Iris pigment epithelial cell (primary cell): ENCODE data around the gene RNF144A.
A peak's percentile ranks its signal among the peaks of the same experiment; 100 is the strongest.

ENCODE experiments used
- DNase-seq: peaks from one replicate; pipeline ENCODE4 v3.0.0-alpha.2; 2011; ENCODE audit warnings: low read depth

RNF144A gene

DNA sequence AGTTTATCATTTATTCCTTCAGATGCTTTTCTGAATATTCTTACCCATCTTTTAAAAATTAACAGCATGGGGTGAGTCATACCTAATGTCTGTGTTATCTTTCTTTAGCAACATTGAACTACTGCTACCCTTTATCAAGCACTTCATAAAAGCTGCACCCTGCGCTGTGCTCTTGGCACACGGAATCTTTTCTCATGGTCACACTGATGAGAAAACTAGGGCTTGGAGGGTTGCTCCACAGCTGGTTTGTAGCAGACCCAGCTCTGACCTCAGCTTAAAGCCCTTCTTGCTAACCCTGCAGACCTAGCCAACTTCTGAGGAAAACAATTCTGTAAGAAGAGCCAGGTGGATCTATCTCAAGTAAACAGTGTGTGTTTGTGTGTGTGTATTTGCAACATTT is 106.3 kb downstream of the RNF144A start:
- DNase-seq = peak; percentile 95

DNA sequence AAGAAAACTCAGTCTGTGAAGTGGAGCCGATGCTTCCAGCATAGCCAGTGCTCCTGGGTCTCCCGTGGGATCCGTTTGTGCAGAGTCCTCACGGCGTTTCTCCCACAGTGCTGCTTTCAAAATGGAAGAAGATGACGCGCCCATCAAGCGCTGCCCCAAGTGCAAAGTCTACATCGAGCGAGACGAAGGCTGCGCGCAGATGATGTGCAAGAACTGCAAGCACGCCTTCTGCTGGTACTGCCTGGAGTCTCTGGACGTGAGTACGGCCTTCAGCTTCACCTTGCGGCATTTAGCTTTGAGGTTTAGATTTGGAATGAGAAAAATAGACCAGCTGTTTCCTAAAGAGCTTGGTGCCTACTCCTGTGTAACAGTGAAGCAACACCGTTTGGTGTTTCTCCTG is 107.0 kb downstream of the RNF144A start:
- no peak for DNase-seq

- no peak for DNase-seq
Measured at GRCh38 chr2:7025082-7025481, 107.9 kb downstream of the RNF144A start.

- DNase-seq = no peak
Measured at GRCh38 chr2:7026742-7027141, 109.5 kb downstream of the RNF144A start.

DNA sequence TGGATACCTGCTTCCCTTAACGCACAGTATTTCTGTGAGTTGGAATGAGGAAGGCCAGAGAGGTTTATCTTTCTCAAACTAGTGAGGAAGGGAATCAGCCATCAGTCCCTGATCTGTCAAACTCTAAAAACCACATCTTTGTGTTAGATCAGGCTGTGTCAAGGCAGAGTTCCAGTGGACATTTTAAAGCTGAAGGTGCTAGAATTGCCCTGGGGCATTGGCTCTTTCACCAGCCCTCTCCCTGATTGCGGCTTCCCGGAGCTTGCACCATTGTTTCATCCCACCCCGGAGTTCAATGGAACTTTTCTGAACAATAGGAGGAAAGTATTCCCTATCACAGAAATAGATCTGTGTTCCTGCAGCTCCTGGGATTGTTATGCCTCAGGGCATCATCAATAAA is 110.2 kb downstream of the RNF144A start:
- no peak for DNase-seq

- no peak for DNase-seq
Measured at GRCh38 chr2:7027956-7028655, 110.9 kb downstream of the RNF144A start.

- no peak for DNase-seq
Measured at GRCh38 chr2:7028846-7029245, 111.6 kb downstream of the RNF144A start.

- DNase-seq = no peak
Measured at GRCh38 chr2:7029291-7030059, 112.3 kb downstream of the RNF144A start.

DNA sequence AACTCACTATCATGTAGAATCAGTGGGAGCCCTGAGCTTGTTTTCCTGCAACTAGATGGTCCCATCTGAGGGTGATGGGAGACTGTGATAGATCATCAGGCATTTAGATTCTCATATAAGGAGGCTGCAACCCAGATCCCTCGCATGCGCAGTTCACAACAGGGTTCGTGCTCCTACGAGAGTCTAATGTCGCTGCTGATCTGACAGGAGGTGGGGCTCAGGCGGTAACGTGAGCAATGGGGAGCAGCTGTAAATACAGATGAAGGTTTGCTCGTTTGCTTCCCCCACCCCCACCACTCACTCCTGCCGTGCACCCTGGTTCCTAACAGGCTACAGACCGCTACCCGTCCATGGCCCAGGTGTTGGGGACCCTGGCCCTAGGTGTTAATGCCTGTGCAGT is 113.6 kb downstream of the RNF144A start:
- no peak for DNase-seq

DNA sequence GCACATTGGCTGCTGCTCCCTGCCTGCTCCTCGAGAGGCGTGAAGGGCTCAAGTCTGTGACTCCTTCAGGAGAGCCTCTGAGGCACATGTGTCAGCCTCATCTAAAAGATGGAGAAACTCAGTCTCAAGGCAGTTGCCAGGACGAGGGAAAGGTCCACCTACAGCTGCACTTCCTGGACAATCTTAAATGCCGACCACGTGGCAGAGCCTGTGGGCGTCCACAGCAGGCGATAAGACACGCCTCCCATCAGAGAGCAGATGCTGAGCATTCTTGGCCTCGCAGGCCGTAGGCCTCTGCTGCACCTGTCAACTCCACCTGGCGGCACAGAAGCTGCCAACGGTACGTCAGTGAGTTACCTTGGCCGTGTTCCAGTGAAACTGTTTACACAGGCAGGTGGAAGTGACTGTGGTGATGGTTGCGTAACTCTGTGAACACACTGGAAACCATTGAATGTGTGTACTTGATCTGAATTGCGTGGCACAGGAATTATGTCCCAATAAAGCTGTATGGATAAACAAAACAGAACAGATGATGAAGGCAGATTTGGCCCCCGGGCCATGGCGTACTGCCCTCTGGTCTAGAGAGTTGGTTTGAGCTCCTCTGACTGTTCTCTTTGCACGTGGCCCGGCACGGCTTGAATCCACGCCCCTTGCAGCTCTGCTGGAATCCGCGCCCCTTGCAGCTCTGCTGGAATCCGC is 114.5 kb downstream of the RNF144A start:
- peak; percentile 92 for DNase-seq

- DNase-seq = no peak
Measured at GRCh38 chr2:7032371-7032770, 115.2 kb downstream of the RNF144A start.

DNA sequence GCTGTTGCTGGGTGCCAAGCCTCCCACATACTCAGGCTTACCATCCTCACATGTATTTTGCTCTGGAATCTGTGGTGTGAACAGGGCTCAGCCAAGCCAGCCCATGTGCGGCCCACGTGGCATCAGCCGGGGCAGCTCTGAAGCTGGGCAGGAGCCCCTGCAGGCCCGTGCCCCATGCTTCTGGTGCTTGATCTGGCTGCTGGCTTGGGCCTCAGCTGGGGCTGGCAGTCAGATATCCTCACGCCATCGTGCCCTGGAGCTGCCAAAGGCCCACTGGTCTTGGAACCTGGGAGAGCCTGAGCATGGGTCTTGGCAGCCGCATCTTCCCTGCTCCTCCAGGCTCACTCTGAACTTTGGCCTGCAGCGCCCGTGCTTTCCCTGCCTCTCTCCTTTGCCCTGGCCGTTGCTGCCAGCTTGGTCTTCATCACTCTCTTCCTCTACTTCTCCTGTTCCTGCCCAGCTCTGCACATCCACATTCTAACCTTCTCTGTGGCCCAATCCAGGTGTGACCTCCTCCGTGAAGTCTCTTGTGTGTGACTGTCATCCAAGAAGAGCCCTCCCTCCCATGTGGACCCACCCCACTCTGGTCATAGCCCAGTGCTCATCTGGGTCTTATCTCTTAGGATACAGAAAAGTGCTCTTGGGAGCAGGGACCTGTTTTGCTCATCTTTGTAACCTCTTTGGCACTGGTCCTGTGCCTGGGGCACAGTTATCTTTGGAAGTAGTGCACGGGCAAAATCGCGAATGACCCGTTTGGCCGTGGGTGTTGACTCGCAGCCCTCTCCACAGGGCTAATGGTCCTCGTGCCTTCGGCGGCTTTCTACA is 116.1 kb downstream of the RNF144A start:
- DNase-seq = no peak

- DNase-seq = no peak
Measured at GRCh38 chr2:7034303-7034702, 117.1 kb downstream of the RNF144A start.

DNA sequence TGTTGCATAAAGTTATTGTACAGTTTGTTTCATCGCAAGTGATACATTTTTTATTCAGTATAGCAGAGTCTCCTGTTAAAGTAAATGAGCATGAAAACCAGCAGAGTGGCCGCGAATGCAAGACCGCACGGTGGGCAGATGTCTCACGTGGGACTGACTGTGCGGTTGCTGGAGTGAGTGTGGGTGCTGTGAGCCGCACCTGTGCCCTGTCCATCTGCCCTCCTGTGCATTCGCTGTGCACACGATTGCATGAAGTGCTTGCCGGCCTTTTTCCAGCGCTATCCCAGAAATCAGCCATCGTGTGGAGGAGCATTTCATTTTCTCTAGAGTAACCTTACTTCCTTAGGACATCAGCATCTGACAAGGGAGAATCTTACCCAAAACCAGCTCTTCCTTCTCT is 118.7 kb downstream of the RNF144A start:
- no peak for DNase-seq

GRCh38 chr2:7037340-7038333 is 120.4 kb downstream of the RNF144A start:
- peak; percentile 83 for DNase-seq

DNA sequence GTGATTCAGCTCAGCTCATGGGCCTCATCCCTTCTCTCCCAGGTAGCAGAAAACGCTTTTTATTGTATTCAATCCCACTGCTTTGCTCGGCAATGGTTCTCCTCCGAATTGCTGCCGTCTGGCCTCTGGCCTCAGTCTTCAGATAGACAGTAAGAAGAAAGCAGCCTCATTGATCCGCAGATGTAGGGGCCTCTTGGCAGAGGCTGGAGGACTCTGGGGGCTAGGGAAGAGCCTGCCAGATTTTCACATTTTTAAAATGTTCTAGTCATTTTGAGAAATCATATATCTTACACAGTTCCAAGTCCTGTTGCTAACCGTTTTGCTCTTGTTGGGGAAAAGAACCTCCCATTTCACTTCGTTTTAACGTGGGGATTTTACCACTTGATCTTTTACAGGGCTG is 123.3 kb downstream of the RNF144A start:
- no peak for DNase-seq

DNA sequence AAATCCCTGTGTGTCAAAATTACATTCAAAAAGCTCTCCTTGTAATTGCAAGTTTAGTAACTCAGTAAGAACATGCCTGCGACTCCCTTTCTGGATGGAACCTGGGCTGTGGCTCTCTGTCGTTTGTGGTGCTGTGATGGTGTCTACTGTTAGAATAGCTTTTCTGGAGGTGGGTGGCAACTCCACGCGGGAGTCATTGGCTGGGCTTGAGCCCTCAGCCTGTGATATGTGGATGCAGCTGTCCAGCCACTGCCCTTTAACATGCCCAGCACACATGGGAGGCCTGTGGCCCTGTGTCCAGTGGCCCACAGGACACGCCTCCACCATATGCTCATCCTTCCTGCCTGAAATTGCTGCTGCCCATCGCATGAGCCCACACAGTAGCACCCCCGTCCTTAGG is 124.2 kb downstream of the RNF144A start:
- no peak for DNase-seq

GRCh38 chr2:7043690-7044089 is 126.5 kb downstream of the RNF144A start:
- peak; percentile 45 for DNase-seq

DNA sequence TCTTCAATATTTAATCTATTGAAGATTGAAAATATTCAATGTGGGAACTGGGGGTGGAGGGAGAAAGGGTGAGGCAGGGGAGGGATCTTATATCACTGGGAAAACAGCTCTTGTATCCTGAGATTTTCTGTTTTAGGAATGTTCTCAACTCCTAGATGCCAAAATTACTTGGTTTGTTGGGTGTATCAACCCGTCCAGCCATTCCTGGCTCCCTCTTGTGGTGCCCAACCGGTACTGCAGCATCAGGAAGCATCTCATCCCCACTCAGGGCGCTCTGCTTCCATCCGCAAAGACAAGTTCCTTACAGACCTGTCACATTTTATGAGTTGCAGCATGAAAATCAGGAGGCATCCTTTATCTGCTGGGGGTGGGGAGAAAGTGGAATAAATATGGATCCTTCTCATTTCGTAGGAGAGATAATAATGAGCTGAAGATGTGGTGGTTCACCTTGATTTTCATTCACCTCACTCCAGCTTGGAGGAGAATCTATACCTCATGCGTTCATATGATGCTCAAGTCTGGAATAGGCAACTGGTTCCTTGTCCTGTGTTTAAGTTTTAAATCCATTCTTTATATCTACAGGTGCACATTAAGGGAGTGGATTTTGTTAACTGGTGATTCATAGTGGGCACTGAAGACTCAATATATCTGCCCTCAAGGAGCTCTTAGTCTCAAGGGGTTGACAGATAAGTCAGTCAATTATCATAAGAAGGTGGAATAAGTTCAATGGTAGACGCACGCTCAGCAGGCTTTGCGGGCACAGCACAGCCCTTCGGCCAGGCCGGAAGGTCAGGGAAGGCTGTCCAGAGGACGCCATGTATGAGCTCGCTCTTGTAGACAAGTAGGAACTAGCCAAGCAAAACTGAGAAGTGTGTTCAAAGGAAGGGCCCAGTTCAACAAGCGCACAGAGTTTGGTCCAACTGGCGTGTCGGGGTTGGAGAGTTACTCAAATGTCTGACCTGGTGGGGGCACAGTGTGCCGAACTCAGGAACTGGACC is 127.3 kb downstream of the RNF144A start:
- DNase-seq = peak; percentile 63
